Body of pancreas (tissue), 4 donors: ENCODE data around the gene NT5C2.

Experiments
- CTCF ChIP-seq, 7 experiments: fragments of 450-650 bp in 4 of 7; fragments of 200-600 bp in 3 of 7; sonication (generic) in 3 of 7; IDR thresholded peaks; one replicate each; pipeline ENCODE4 v1.5.1; 2016 to 2019; ENCODE audit warnings: antibody characterized with exemption in 7 of 7
- POLR2A ChIP-seq, 3 donors: fragments of 450-650 bp; IDR thresholded peaks; one replicate each; pipeline ENCODE4 v1.6.1; 2016; ENCODE audit warnings: antibody characterized with exemption in 3 of 3, mild to moderate bottlenecking in 2 of 3

GRCh38 chr10:103109821-103110220 lies 83.3 kb downstream of the NT5C2 start:
- TF ChIP-seq CTCF (IDR thresholded peaks at IDR 0.05) = no peak
- TF ChIP-seq POLR2A (IDR thresholded peaks at IDR 0.05) = no peak
